Ureter (tissue), 1 donor: ENCODE data around the gene TMEM88. TPM values are rescaled to one million over a fixed set of nuclear protein-coding genes. Genes with fewer than 3 reads are reported as not detected.

Experiments used
- DNase-seq: peaks from one replicate; pipeline ENCODE4 v3.0.0-alpha.2; 2020; ENCODE audit warnings: low spot score
- total RNA-seq: library from RNA; stranded (reverse); gene quantifications from one replicate; pipeline ENCODE4 v1.2.4, GENCODE V29; 2023
- donor health status: DM: yes; HTN: yes; CAD: no.

The TMEM88 gene
- total RNA-seq, 1 donor from 2014 or later = 9.9 TPM

GRCh38 chr17:7843536-7844291 is 11.2 kb upstream of the TMEM88 start:
- no peak for DNase-seq

GRCh38 chr17:7844292-7845154 is 10.3 kb upstream of the TMEM88 start:
- DNase-seq = peak; percentile 95

GRCh38 chr17:7845359-7846062 is 9.4 kb upstream of the TMEM88 start:
- no peak for DNase-seq

- DNase-seq = no peak
These were observed 8.7 kb upstream of the TMEM88 start for GRCh38 chr17:7846063-7846735.

GRCh38 chr17:7846765-7847661 is 7.9 kb upstream of the TMEM88 start:
- DNase-seq = no peak

- DNase-seq = no peak
These were observed 6.7 kb upstream of the TMEM88 start for GRCh38 chr17:7848131-7848579.

GRCh38 chr17:7848739-7849129 is 6.1 kb upstream of the TMEM88 start:
- DNase-seq = no peak

GRCh38 chr17:7849130-7849750 is 5.6 kb upstream of the TMEM88 start:
- DNase-seq = no peak

GRCh38 chr17:7849751-7850504 is 4.9 kb upstream of the TMEM88 start:
- DNase-seq = no peak

- no peak for DNase-seq
These were observed 4.0 kb upstream of the TMEM88 start for GRCh38 chr17:7850701-7851437.

- peak; percentile 92 for DNase-seq
These were observed 3.2 kb upstream of the TMEM88 start for GRCh38 chr17:7851438-7852261.

- no peak for DNase-seq
These were observed 2.6 kb upstream of the TMEM88 start for GRCh38 chr17:7852262-7852670.

GRCh38 chr17:7852919-7853690 is 1.8 kb upstream of the TMEM88 start:
- DNase-seq = peak; percentile 57

GRCh38 chr17:7853691-7854038 is 1.2 kb upstream of the TMEM88 start:
- peak; percentile 42 for DNase-seq

- peak; percentile 51 for DNase-seq
These were observed 638 bp upstream of the TMEM88 start for GRCh38 chr17:7854078-7854777.

GRCh38 chr17:7855660-7856010 is 769 bp downstream of the TMEM88 start:
- DNase-seq = peak; percentile 53
